Left forelimb (tissue), 1 donor: ENCODE measurements around the gene ZBTB32.
A peak's percentile ranks its signal among the peaks of the same experiment; 100 is the strongest.
"Not testable (repeated sequence)": the region's sequence is repeated elsewhere in the genome, so short reads cannot be mapped to it uniquely, and the experiment has no call there.

ENCODE experiments used
- DNase-seq: peaks from one replicate; pipeline ENCODE4 v3.0.0-alpha.2; 2018; ENCODE audit warnings: low spot score

Gene ZBTB32, protein sequence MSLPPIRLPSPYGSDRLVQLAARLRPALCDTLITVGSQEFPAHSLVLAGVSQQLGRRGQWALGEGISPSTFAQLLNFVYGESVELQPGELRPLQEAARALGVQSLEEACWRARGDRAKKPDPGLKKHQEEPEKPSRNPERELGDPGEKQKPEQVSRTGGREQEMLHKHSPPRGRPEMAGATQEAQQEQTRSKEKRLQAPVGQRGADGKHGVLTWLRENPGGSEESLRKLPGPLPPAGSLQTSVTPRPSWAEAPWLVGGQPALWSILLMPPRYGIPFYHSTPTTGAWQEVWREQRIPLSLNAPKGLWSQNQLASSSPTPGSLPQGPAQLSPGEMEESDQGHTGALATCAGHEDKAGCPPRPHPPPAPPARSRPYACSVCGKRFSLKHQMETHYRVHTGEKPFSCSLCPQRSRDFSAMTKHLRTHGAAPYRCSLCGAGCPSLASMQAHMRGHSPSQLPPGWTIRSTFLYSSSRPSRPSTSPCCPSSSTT

GRCh38 chr19:35704218-35704617, at the start of gene ZBTB32:
ZBTB32 (plus strand) TSS chr19:35704558; CDS start chr19:35714627, 10,069 bp downstream.
- no peak for DNase-seq

GRCh38 chr19:35654828-35655227, 49.5 kb upstream of the ZBTB32 start:
- not testable (repeated sequence) for DNase-seq

DNA sequence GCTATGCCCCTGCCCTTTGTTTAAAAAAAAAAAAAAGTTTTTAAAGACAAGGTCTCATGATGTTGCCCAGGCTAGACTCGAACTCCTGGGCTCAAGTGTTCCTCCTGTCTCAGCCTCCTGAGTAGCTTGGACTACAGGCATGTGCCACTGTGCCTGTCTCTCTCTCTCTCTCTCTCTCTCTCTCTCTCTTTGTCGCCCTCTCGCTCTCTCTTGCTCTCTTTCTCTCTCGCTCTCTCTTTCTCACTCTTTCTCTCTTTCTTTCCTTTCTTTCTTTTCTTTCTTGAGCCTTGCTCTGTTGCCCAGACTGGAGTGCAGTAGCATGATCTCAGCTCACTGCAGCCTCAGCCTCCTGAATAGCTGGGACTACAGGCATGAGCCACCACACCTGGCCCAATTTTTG, 48.8 kb upstream of the ZBTB32 start:
- no peak for DNase-seq

- no peak for DNase-seq
Measured at GRCh38 chr19:35656700-35657099, 47.7 kb upstream of the ZBTB32 start.

- DNase-seq: no peak
Measured at GRCh38 chr19:35657904-35658700, 46.3 kb upstream of the ZBTB32 start.

DNA sequence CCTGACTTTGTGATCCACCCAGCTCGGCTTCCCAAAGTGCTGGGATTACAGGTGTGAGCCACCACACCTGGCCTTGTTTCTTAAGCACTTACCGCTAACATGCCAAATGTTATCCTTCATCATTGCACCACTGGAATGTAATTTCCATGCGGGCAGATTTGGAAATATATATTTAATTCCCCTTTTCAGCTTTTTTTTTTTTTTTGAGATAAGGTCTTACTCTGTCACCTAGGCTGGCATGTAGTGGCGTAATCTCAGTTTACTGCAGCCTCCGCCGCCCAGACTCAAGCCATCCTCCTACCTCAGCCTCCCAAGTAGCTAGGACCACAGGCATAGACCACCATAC, 42.4 kb upstream of the ZBTB32 start:
- no peak for DNase-seq

GRCh38 chr19:35663981-35664380, 40.4 kb upstream of the ZBTB32 start:
- no peak for DNase-seq

- no peak for DNase-seq
Measured at GRCh38 chr19:35665157-35665556, 39.2 kb upstream of the ZBTB32 start.

- DNase-seq: no peak
Measured at GRCh38 chr19:35665604-35666003, 38.8 kb upstream of the ZBTB32 start.

DNA sequence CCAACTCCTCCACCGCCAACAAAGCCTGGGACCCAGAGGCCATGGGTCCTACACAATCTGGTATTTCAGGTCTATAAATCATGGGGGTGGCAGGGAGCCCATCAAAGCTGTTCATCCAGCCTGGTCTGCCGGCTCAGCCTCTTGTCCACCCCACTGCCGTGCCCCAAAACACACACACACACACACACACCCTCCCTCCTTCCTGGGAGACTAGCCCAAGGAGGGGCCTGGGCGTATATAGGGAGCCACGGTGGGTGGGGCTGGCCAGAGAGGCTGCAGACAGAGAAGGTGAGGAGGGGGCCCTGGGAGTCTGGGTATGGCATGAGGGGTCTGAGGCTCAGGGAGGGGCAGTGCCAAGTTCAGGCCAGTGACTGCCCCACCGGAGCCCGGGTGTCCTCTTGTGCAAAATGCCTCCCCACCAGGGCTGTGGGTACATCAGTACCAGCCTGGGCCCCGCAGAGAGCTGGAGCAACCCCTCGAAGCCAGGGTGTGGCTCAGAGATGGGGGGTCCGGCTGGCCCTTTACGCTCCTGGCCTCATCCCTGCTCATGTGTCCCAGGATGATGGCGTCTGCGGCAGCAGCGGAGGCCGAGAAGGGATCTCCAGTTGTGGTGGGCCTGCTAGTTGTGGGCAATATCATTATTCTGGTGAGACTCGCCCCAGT, 38.0 kb upstream of the ZBTB32 start, which contains the start of gene UPK1A:
Gene UPK1A, plus strand, starts transcription at position 267 of the 663 bp plus-strand sequence. Its CDS starts 296 bp downstream, at position 563.
- DNase-seq: no peak

- DNase-seq: no peak
Measured at GRCh38 chr19:35669566-35669965, 34.8 kb upstream of the ZBTB32 start.

DNA sequence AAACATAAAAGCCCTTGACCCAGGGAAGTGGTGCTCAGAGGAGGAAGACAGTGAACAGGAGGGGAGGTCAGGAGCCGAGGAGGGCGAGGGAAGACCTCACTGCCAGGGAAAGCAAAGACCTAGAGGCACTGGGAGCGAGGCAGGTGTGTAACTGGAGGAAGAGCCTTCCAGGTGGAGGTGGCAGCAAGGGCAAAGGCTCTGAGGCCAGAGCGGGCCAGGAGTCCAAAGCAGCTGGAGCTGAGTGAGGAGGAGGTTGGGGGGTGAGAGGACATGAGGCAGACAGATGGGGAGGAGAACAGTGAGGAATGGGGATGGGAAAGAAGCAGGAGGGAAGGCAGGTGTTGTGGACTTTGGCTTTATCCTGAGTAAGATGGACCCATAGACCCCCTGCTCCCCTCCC, 34.4 kb upstream of the ZBTB32 start:
- DNase-seq: no peak

- no peak for DNase-seq
Measured at GRCh38 chr19:35670686-35671085, 33.7 kb upstream of the ZBTB32 start.

DNA sequence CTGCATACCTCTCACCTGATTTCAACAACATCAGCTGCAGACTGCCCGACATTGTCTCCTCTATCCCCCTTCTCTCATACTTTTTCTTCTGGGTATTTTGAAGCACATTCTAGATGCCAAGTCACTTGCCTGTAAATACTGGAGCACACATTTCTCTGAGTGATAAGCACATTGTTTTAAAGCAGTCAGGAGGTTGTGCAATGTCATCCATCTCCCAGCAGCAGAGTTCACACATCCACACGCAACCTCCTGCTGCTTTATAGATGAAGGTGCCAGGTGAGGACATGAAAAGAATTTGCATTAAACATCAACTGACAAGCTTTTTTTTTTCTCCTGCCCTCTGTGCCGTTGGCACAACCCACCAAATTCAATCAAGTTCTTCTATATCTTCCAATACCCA, 32.5 kb upstream of the ZBTB32 start:
- no peak for DNase-seq

DNA sequence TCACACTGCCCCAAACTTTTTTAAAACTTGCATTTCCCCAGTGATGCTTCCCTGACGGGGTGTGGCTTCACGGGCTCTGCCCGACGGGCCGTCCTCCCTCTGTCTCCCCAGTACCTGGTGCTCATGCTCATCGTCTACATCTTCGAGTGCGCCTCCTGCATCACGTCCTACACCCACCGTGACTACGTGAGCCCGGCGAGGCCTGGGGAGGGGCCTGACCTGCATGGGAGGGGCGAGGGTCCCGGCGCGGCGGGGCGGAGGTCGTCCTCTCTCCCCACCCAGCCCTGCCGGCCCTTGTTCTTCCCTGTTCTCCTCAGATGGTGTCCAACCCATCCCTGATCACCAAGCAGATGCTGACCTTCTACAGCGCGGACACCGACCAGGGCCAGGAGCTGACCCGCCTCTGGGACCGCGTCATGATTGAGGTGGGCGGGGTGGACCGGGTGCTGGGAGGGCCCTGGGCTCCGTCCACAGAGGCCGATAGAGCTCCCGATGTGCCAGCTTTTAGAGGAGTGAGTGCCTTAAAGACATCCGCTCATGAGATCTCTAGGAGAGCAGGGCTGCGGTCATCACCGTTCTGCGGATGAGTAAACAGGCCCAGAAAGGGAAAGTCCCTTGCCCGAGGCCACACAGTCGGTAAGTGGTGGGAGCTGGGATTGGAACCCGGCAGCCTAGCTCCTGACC, 31.1 kb upstream of the ZBTB32 start:
- no peak for DNase-seq

DNA sequence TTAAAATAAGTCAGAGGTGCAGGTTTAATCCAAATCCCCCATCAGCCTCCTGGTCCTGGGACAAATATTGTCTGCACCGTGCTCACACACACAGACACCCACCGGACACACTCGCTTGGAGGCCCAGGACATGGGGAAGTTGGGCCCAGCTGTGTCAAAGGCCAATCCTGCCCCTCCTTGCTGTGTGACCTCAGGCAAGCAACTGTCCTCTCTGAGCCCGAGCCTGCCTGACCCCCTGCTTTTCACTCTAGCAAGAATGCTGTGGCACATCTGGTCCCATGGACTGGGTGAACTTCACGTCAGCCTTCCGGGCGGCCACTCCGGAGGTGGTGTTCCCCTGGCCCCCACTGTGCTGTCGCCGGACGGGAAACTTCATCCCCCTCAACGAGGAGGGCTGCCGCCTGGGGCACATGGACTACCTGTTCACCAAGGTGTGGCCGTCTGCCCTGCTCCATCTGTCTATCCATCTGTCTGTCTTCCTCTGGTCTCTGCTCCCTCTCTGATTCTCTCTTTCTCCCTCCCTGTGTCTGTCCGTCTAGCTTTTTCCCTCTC, 28.7 kb upstream of the ZBTB32 start:
- no peak for DNase-seq

- no peak for DNase-seq
Measured at GRCh38 chr19:35689836-35690235, 14.5 kb upstream of the ZBTB32 start.

DNA sequence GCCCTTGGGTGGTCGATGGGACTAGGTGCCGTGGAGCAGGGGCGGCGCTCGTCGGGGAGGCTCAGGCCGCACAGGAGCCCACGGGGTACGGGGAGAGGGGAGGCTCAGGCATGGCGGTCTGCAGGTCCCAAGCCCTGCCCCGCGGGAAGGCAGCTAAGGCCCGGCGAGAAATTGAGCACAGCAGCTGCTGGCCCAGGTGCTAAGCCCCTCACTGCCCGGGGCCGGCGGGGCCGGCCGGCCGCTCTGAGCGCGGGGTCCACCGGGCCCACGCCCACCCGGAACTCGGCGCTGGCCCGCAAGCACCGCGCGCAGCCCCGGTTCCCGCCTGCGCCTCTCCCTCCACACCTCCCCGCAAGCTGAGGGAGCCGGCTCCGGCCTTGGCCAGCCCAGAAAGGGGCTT, 13.3 kb upstream of the ZBTB32 start:
- not testable (repeated sequence) for DNase-seq

DNA sequence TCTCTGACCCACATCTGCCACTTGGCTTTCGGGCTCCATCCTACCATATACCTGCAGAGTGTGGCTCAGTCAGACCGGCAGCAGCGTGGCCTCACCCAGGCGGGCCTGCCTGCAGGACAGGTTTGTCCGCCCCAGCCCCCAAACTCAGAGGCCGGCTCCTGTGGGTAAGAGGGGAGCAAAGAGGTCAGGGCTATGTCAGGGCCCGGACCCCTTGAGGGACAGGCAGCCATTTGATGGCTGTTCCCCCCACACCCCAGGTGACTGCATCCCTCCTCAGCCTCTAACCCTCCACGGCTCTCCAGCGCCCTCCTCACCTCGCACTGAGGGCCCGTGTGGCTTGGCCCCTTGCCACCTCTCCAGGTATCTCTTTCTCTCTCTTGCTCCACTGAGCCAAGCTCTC, 12.3 kb upstream of the ZBTB32 start:
- DNase-seq: no peak

GRCh38 chr19:35693422-35693821, 10.9 kb upstream of the ZBTB32 start:
- DNase-seq: no peak

DNA sequence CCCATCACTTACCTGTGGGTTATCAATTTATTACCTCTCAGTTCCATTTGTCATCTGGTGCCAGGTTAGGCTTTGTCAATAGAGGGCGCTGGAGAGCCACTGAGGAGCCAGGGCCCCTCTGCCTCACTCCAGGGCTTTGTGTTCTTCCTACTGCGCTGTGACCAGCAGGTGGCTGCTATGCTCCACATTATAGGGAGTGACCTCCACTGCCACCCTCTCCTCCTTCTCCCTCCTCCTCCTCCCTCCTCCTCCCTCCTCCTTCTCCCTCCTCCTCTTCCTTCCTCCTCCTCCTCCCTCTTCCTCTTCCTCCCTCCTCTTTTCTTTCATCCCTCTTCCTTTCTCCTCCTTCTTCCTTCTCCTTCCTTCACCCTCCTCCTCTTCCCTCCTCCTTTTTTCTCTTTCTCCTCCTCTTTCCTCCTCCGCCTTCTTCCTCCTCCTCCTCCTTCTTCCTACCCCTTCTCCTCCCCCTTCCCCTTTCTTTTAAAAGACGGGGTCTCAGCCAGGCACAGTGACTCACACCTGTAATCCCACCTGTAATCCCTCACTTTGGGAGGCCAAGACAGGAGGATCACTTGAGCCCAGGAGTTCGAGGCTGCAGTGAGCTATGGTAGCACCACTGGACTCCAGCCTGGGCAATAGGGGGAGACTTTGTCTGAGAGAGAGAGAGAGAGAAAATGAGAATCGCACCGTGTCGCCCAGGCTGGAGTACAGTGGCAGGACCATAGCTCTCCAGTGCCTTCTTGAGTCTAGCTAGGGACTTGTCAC, 10.3 kb upstream of the ZBTB32 start:
- DNase-seq: peak; percentile 85
